22Rv1 (cell line): ENCODE data around the gene PARVB.

Experiments
- H3K27ac ChIP-seq: fragments of 450-650 bp; 2 replicates; pipeline ENCODE4 v1.5.1; 2017
- CTCF ChIP-seq: fragments of 450-650 bp; IDR thresholded peaks from 2 replicates; pipeline ENCODE4 v1.5.1; 2017; ENCODE audit warnings: mild to moderate bottlenecking
- ZFX ChIP-seq: fragments of 450-650 bp; IDR thresholded peaks from 2 replicates; pipeline ENCODE4 v1.6.1; 2017; ENCODE audit warnings: antibody characterized with exemption, borderline replicate concordance

PARVB gene

DNA sequence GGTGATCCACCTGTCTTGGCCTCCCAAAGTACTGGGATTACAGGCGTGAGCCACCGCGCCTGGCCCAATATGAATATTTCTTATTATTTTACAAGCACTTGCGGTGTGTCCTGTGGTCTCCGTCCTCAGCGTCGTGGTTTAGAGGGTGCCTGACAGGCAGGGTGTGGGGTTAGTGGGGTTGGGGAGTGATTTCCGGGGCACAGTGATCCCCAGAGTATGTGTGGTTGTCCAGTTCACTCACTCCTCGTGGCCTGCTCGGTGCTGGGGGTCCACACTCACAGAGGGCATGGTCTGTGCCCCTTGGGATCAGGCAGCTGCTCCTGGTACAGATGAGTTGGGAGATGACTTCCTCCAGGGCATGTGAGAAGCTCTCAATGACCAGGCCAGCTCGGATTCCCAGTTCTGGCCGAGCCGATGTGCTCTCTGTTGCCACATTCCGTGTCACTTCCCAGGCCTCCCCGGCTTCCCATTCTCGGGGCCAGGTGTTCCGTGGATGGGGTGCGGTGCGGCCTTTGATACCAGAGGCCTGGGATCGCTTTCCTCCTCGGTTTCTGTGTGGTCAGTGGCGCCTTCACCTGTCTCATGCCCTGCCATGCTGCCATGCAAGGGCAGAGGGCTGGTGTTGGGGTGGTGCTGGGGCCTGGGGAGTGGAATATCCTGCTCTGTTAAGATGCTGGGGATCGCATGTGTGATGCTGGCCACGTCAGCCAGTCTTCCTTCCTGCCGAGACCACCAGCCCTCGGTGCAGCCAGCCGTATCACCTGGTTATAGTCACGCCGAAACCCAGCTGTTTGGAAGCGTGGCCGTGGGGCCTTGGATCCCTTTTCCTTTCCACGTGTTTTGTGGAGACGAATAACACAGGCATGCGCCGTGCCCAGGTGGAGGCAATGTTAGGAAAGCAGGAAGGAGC is 39.6 kb downstream of the PARVB start:
- no peak for TF ChIP-seq ZFX
- TF ChIP-seq CTCF, result no peak

DNA sequence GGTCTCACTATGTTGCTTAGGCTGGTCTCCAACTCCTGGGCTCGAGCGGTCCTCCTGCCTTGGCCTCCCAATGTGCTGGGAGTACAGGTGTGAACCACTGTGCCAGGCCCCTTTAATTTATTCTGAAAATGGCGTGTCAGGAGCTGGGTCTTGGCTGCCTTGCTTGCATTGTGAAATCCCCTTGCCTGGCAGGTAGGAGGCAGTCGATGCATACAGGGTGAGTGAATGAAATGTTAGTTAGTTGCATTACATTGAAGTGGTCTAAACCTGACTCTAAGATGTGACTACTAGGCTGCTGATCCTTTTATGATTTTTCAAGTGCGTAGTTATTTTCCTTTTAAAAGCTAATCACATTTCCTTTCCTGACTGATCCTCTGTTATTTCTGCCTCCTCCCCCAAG is 42.9 kb downstream of the PARVB start:
- no peak overlapping the region for H3K27ac ChIP-seq
- no peak for TF ChIP-seq ZFX
- TF ChIP-seq CTCF, result no peak

More for the DNA sequence above, 39.6 kb downstream of the PARVB start:
- no peak overlapping the region for H3K27ac ChIP-seq

- no peak for TF ChIP-seq CTCF
- no peak for TF ChIP-seq ZFX
- H3K27ac ChIP-seq, result no peak overlapping the region
Measured at GRCh38 chr22:44067901-44068300, 43.8 kb downstream of the PARVB start.

DNA sequence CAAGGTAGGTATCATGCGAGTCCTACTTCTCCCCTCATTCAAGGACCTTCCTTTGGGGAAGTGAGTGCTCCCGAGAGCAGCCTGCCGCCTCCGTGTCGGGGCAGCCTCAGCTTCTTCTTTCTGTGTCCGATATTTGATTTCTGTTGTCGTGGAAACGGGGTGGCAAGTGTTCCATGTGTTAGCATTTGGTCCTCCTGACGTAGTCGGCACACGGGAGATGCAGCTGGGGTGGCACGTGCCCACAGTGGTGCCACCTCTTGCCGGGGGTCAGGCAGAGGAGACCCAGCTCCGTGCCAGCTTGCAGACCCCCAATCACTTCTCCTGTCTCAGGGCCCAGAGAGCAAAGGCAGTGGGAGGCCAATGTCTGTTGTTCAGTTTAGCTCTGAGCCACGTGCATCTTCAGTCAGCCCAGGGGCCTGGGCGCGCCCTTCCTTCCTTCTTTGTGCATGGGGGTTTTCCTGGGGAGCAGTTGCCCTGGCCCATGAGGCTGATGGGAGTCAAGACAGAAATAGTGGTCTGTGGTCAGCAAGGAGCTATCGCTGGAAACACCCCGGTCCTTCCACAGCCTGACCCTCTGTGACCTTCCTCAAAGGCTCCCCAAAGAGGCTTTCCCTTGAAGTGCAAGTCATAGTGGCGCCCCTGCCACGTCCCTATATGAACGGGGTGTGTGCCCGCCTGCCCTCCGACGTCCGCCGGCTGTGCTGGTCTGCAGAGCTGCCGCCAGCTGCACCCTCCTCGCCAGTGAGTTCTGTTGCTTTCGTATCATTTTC is 44.5 kb downstream of the PARVB start:
- TF ChIP-seq CTCF (no peak), ZFX (no peak)
- H3K27ac ChIP-seq, result no peak overlapping the region

GRCh38 chr22:44070029-44070428 is 45.9 kb downstream of the PARVB start:
- TF ChIP-seq ZFX (no peak), CTCF (no peak)
- no peak overlapping the region for H3K27ac ChIP-seq

GRCh38 chr22:44071781-44072326 is 47.8 kb downstream of the PARVB start:
- TF ChIP-seq CTCF, result no peak
- H3K27ac ChIP-seq, result no peak overlapping the region
